Endothelial cell of umbilical vein (primary cell): ENCODE results near the gene CAMKK2.

Source experiments
- FOS ChIP-seq: IDR thresholded peaks from 2 replicates; pipeline ENCODE4 v1.6.1; 2011; ENCODE audit warnings: mild to moderate bottlenecking, low read length, moderate library complexity, borderline replicate concordance; ENCODE audit not compliant: insufficient read depth
- MAX ChIP-seq: IDR thresholded peaks from 2 replicates; pipeline ENCODE4 v1.6.1; 2011; ENCODE audit not compliant: insufficient read depth, insufficient read length
- MYC ChIP-seq: IDR thresholded peaks from one replicate; pipeline ENCODE4 v1.6.1; 2011; ENCODE audit warnings: mild to moderate bottlenecking, low read depth, low read length
- POLR2A ChIP-seq: IDR thresholded peaks from 2 replicates; pipeline ENCODE4 v1.6.1; 2012; ENCODE audit warnings: low read depth, mild to moderate bottlenecking, control low read depth, low read length
- TF ChIP-seq, protein P1 (sequence below), 2 donors: IDR thresholded peaks; 1 replicate in 1 of 2; 2 replicates in 1 of 2; pipeline ENCODE4 v1.5.1; 2011; ENCODE audit warnings: low read length in 2 of 2, mild to moderate bottlenecking in 2 of 2, moderate library complexity in 2 of 2, control low read depth in 1 of 2, inconsistent platforms in 1 of 2, low read depth in 1 of 2; ENCODE audit not compliant: insufficient read depth in 1 of 2; ENCODE audit errors: extremely low read depth in 1 of 2

DNA sequence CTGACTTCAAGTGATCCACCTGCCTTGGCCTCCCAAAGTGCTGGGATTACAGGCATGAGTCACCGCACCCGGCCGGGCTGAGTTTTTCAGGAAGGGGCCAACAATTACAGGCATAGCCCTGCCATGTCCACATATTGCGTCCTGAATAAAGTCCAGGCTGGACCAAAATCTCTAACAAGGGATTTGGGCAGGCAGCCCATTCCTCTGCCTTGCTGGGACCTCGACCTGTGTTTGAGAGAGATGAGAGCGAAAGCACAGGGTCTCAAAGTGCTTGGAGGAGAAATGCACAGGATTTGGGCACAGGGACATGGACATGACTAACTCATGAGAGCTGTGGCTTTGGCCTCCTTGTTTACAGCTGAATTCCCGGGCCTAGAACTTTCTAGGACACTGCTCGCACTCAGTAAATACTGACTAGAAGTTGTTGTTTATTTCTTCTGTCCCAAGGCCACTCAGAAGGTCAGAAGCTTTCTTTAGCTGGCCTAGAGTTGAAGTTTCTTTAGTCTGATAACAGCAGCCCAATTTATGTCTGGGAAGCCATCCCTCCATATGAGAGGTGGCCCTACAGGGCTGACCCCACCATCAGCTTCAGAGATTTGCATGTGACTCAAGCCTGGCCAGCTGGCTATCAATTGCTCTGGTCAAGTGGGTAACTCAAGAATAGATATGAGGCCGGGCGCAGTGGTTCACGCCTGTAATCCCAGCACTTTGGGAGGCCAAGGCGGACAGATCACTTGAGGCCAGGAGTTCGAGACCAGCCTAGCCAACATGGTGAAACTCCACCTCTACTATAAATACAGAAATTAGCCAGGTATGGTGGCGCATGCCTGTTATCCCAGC, 11.7 kb downstream of the CAMKK2 start:
- TF ChIP-seq, protein P1, sequence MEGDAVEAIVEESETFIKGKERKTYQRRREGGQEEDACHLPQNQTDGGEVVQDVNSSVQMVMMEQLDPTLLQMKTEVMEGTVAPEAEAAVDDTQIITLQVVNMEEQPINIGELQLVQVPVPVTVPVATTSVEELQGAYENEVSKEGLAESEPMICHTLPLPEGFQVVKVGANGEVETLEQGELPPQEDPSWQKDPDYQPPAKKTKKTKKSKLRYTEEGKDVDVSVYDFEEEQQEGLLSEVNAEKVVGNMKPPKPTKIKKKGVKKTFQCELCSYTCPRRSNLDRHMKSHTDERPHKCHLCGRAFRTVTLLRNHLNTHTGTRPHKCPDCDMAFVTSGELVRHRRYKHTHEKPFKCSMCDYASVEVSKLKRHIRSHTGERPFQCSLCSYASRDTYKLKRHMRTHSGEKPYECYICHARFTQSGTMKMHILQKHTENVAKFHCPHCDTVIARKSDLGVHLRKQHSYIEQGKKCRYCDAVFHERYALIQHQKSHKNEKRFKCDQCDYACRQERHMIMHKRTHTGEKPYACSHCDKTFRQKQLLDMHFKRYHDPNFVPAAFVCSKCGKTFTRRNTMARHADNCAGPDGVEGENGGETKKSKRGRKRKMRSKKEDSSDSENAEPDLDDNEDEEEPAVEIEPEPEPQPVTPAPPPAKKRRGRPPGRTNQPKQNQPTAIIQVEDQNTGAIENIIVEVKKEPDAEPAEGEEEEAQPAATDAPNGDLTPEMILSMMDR (IDR thresholded peaks at IDR 0.05; ENCODE audit: extremely low read depth in 1 of 2, insufficient read depth in 1 of 2, low read depth in 1 of 2, low read length in 2 of 2): no peak
- TF ChIP-seq FOS: no peak
- no peak for TF ChIP-seq POLR2A
- no peak for TF ChIP-seq MYC
- no peak for TF ChIP-seq MAX
